Subcutaneous preadipocyte (primary cell): ENCODE measurements around the gene SLC15A2. TPM values are rescaled to one million over a fixed set of nuclear protein-coding genes. Genes with fewer than 3 reads are reported as not detected.

Experiments used
- total RNA-seq: library from RNA; depleted of rRNA; stranded (reverse); fragments of >200 nt; gene quantifications from 2 replicates; pipeline ENCODE4 v1.2.3, GENCODE V29; 2012

SLC15A2 gene
- under 0.01 TPM in 1 of 2 replicates, not detected in the other for total RNA-seq

GRCh38 chr3:121894301-121894990 lies at the start of gene SLC15A2:
Gene SLC15A2, plus strand, starts transcription at chr3:121894401. Its CDS starts 76 bp downstream, at chr3:121894477.

Other genes with a start within 250 kb of the SLC15A2 start
- 1.8 and 2.9 TPM in 2 replicates for gene HCLS1, start 233.5 kb upstream of the SLC15A2 start, total RNA-seq
- 29.9 and 38.9 TPM in 2 replicates for gene GOLGB1, start 144.7 kb upstream of the SLC15A2 start, total RNA-seq
- 9.2 and 14.5 TPM in 2 replicates for gene IQCB1, start 59.3 kb upstream of the SLC15A2 start, total RNA-seq
- 0.37 and 1.8 TPM in 2 replicates for gene EAF2, start 59.2 kb upstream of the SLC15A2 start, total RNA-seq
- not detected in 2 replicates for gene ILDR1, start 127.8 kb downstream of the SLC15A2 start, total RNA-seq
- gene CD86, start 161.0 kb downstream of the SLC15A2 start, total RNA-seq = not detected in 2 replicates